Umbilical cord (tissue), 2 donors: ENCODE measurements around the gene RIGI. TPM values are rescaled to one million over a fixed set of nuclear protein-coding genes. Genes with fewer than 3 reads are reported as not detected.
"Not testable (repeated sequence)": the region's sequence is repeated elsewhere in the genome, so short reads cannot be mapped to it uniquely, and the experiment has no call there.

Experiments used
- DNase-seq: peaks from one replicate; pipeline ENCODE4 v3.0.0-alpha.2; 2015; ENCODE audit warnings: low spot score
- total RNA-seq: library from RNA; depleted of rRNA; stranded (reverse); fragments of >200 nt; gene quantifications from one replicate; pipeline ENCODE4 v1.2.3, GENCODE V29; 2014; ENCODE audit warnings: low replicate concordance; ENCODE audit not compliant: insufficient read depth

Gene RIGI
- total RNA-seq, result 8.4 TPM

GRCh38 chr9:32526041-32526706 lies at the start of gene RIGI:
Gene RIGI (minus strand): TSS chr9:32526196. CDS start chr9:32526166, 30 bp downstream.
- peak; percentile 96 for DNase-seq

GRCh38 chr9:32574858-32575257 lies 48.9 kb upstream of the RIGI start:
- no peak for DNase-seq

GRCh38 chr9:32573821-32574220 lies 47.8 kb upstream of the RIGI start:
- DNase-seq, result no peak

- peak; percentile 97 for DNase-seq
These were observed 47.0 kb upstream of the RIGI start, which contains the start of gene NDUFB6 for GRCh38 chr9:32572900-32573523. Gene NDUFB6 (minus strand): TSS chr9:32573159. CDS start chr9:32573060, 99 bp downstream.

- DNase-seq, result peak; percentile 79
These were observed 46.2 kb upstream of the RIGI start for GRCh38 chr9:32571969-32572899.

- no peak for DNase-seq
These were observed 44.3 kb upstream of the RIGI start for GRCh38 chr9:32570262-32570661.

GRCh38 chr9:32566770-32567169 lies 40.8 kb upstream of the RIGI start:
- no peak for DNase-seq

- no peak for DNase-seq
These were observed 40.0 kb upstream of the RIGI start for GRCh38 chr9:32565967-32566366.

- DNase-seq, result no peak
These were observed 32.5 kb upstream of the RIGI start for GRCh38 chr9:32558408-32558934.

GRCh38 chr9:32554591-32554990 lies 28.6 kb upstream of the RIGI start:
- DNase-seq, result no peak

- DNase-seq, result no peak
These were observed 28.1 kb upstream of the RIGI start for GRCh38 chr9:32554107-32554506.

- peak; percentile 97 for DNase-seq
These were observed 26.3 kb upstream of the RIGI start, which contains the start of the genes SMIM27 and TOPORS for GRCh38 chr9:32552172-32552872. Gene SMIM27 (plus strand): TSS chr9:32552327. CDS start chr9:32552435, 108 bp downstream. Gene TOPORS (minus strand): TSS chr9:32552586. CDS start chr9:32552436, 150 bp downstream.

GRCh38 chr9:32551276-32552051 lies 25.5 kb upstream of the RIGI start:
- DNase-seq, result no peak

GRCh38 chr9:32550562-32551275 lies 24.7 kb upstream of the RIGI start:
- peak; percentile 97 for DNase-seq

GRCh38 chr9:32550150-32550561 lies 24.2 kb upstream of the RIGI start:
- DNase-seq, result peak; percentile 27

- not testable (repeated sequence) for DNase-seq
These were observed 22.2 kb upstream of the RIGI start for GRCh38 chr9:32548213-32548612.

- no peak for DNase-seq
These were observed 19.9 kb upstream of the RIGI start for GRCh38 chr9:32545884-32546283.

- no peak for DNase-seq
These were observed 17.1 kb upstream of the RIGI start for GRCh38 chr9:32543047-32543446.

- DNase-seq, result no peak
These were observed 7.8 kb upstream of the RIGI start for GRCh38 chr9:32533816-32534215.
